H1 (cell line): ENCODE data around the gene CEP350. TPM values are rescaled to one million over a fixed set of nuclear protein-coding genes. Genes with fewer than 3 reads are reported as not detected.

Source experiments
- NANOG ChIP-seq: IDR thresholded peaks from 2 replicates; pipeline ENCODE4 v1.6.1; 2011; ENCODE audit warnings: low read length, low read depth, mild to moderate bottlenecking, inconsistent platforms; ENCODE audit not compliant: insufficient read depth, poor library complexity, severe bottlenecking
- polyA plus RNA-seq, 7 experiments: library from polyadenylated mRNA; depleted of rRNA in 3 of 7; stranded (reverse) in 5 of 7; unstranded in 2 of 7; fragments of >200 nt in 5 of 7; fragments of 200-250 nt in 2 of 7; gene quantifications; 1 replicate in 5 of 7; 2 replicates in 1 of 7; 4 replicates in 1 of 7; pipeline versions ENCODE4 v1.2.1 to v1.2.3, GENCODE V29; 2011 to 2013; ENCODE audit warnings: missing spikeins in 2 of 7, mixed read lengths in 2 of 7
- total RNA-seq: library from RNA; stranded (reverse); fragmentation: NEBNext Ultra II Directional; extraction: Animal tissue kit (Norgen Biotek cat#: 25700); gene quantifications from 2 replicates; pipeline ENCODE4 v1.2.1, GENCODE V29; 2021
- TF ChIP-seq, protein P1 (sequence below): IDR thresholded peaks from 2 replicates; pipeline ENCODE4 v1.6.1; 2011; ENCODE audit warnings: low read depth, mild to moderate bottlenecking, low read length; ENCODE audit not compliant: insufficient read depth

The CEP350 gene
- total and polyA plus RNA-seq, 2 of the 8 experiments (the other 6 are each of a cell fraction or from before 2014, with no cell fraction given) = 5.6 to 39.4 TPM

DNA sequence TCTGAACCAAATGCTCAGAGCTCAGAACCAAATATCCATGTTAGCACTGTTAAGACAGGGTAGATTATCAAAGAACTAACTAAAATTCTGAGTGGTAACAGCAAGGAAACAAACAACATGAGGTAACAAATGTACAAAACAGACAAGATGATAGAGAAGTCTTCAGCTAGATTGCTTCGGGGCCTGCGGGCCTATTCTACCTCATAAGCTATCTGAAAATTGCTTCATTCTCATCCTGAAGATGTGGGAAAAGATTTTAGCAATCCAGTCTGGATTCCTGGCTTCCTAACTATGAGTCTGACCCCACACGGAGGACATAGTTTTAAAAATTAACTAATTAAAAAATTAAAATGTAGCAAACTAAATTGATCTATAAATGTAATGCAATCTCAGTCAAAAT lies 190.8 kb downstream of the CEP350 start (continued):
- no peak for TF ChIP-seq NANOG
- TF ChIP-seq, protein P1, sequence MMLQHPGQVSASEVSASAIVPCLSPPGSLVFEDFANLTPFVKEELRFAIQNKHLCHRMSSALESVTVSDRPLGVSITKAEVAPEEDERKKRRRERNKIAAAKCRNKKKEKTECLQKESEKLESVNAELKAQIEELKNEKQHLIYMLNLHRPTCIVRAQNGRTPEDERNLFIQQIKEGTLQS = no peak
